CD4-positive, alpha-beta T cell treated with Interleukin-15 for 4 hours (primary cell): Measurements from ENCODE around the gene IGFBP7.

Source experiments
- DNase-seq: peaks from one replicate; pipeline ENCODE4 v3.0.0-alpha.2; 2020; ENCODE audit warnings: low spot score

IGFBP7 gene

GRCh38 chr4:57129477-57129876 is 19.3 kb upstream of the IGFBP7 start:
- DNase-seq, result no peak

- DNase-seq, result no peak
Observed at GRCh38 chr4:57127361-57127760, 17.2 kb upstream of the IGFBP7 start.

- DNase-seq, result no peak
Observed at GRCh38 chr4:57125996-57126395, 15.8 kb upstream of the IGFBP7 start.

GRCh38 chr4:57124145-57124544 is 14.0 kb upstream of the IGFBP7 start:
- no peak for DNase-seq

- DNase-seq, result no peak
Observed at GRCh38 chr4:57122959-57123358, 12.8 kb upstream of the IGFBP7 start.

- DNase-seq, result no peak
Observed at GRCh38 chr4:57119054-57119651, 9.0 kb upstream of the IGFBP7 start.

- no peak for DNase-seq
Observed at GRCh38 chr4:57117491-57117890, 7.3 kb upstream of the IGFBP7 start.

GRCh38 chr4:57116245-57116644 is 6.1 kb upstream of the IGFBP7 start:
- DNase-seq, result no peak

GRCh38 chr4:57114973-57115372 is 4.8 kb upstream of the IGFBP7 start:
- no peak for DNase-seq

GRCh38 chr4:57113870-57114269 is 3.7 kb upstream of the IGFBP7 start:
- no peak for DNase-seq

GRCh38 chr4:57110640-57111511 is 691 bp upstream of the IGFBP7 start:
- no peak for DNase-seq

GRCh38 chr4:57109411-57109846 is 756 bp downstream of the IGFBP7 start:
- no peak for DNase-seq

GRCh38 chr4:57106181-57106580 is 4.0 kb downstream of the IGFBP7 start:
- DNase-seq, result no peak

- DNase-seq, result no peak
Observed at GRCh38 chr4:57104706-57105560, 5.3 kb downstream of the IGFBP7 start.

GRCh38 chr4:57103051-57103450 is 7.1 kb downstream of the IGFBP7 start:
- DNase-seq, result no peak

- no peak for DNase-seq
Observed at GRCh38 chr4:57102050-57102624, 8.0 kb downstream of the IGFBP7 start.

- DNase-seq, result no peak
Observed at GRCh38 chr4:57100979-57101651, 9.1 kb downstream of the IGFBP7 start.

- DNase-seq, result no peak
Observed at GRCh38 chr4:57099363-57099762, 10.8 kb downstream of the IGFBP7 start.

GRCh38 chr4:57098941-57099340 is 11.2 kb downstream of the IGFBP7 start:
- no peak for DNase-seq

- no peak for DNase-seq
Observed at GRCh38 chr4:57098415-57098814, 11.8 kb downstream of the IGFBP7 start.

- DNase-seq, result no peak
Observed at GRCh38 chr4:57097711-57098110, 12.5 kb downstream of the IGFBP7 start.

GRCh38 chr4:57095956-57096355 is 14.2 kb downstream of the IGFBP7 start:
- no peak for DNase-seq
